Measurements from ENCODE around the gene MTRR.

GRCh38 chr5:7868427-7868772, 548 bp upstream of the MTRR start:
- no peak for TF ChIP-seq POLR2A (IDR thresholded peaks at IDR 0.05; ENCODE audit: control extremely low read depth in 1 of 2, low read depth in 2 of 2, low read length in 2 of 2)
- TF ChIP-seq, protein P1, sequence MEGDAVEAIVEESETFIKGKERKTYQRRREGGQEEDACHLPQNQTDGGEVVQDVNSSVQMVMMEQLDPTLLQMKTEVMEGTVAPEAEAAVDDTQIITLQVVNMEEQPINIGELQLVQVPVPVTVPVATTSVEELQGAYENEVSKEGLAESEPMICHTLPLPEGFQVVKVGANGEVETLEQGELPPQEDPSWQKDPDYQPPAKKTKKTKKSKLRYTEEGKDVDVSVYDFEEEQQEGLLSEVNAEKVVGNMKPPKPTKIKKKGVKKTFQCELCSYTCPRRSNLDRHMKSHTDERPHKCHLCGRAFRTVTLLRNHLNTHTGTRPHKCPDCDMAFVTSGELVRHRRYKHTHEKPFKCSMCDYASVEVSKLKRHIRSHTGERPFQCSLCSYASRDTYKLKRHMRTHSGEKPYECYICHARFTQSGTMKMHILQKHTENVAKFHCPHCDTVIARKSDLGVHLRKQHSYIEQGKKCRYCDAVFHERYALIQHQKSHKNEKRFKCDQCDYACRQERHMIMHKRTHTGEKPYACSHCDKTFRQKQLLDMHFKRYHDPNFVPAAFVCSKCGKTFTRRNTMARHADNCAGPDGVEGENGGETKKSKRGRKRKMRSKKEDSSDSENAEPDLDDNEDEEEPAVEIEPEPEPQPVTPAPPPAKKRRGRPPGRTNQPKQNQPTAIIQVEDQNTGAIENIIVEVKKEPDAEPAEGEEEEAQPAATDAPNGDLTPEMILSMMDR (IDR thresholded peaks at IDR 0.05; ENCODE audit: control extremely low read depth in 1 of 3, insufficient read depth in 1 of 3, low read depth in 1 of 3, low read length in 3 of 3): no peak
- no peak for TF ChIP-seq CEBPB (IDR thresholded peaks at IDR 0.05; ENCODE audit: low read depth, low read length)
- no peak for TF ChIP-seq USF2 (IDR thresholded peaks at IDR 0.05; ENCODE audit: low read length)
- no peak for TF ChIP-seq JUN (IDR thresholded peaks at IDR 0.05; ENCODE audit: low read depth, low read length)
- TF ChIP-seq, protein P2, sequence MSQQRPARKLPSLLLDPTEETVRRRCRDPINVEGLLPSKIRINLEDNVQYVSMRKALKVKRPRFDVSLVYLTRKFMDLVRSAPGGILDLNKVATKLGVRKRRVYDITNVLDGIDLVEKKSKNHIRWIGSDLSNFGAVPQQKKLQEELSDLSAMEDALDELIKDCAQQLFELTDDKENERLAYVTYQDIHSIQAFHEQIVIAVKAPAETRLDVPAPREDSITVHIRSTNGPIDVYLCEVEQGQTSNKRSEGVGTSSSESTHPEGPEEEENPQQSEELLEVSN (IDR thresholded peaks at IDR 0.05): no peak
- TF ChIP-seq YY1 (IDR thresholded peaks at IDR 0.05; ENCODE audit: low read depth, low read length): no peak
- TF ChIP-seq RXRA (IDR thresholded peaks at IDR 0.05; ENCODE audit: insufficient read depth, low read depth, low read length): no peak
- TF ChIP-seq POLR2AphosphoS5 (IDR thresholded peaks at IDR 0.05; ENCODE audit: low read depth, low read length): no peak
- TF ChIP-seq, protein P3, sequence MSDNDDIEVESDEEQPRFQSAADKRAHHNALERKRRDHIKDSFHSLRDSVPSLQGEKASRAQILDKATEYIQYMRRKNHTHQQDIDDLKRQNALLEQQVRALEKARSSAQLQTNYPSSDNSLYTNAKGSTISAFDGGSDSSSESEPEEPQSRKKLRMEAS (IDR thresholded peaks at IDR 0.05): no peak
- TF ChIP-seq TAF1 (IDR thresholded peaks at IDR 0.05; ENCODE audit: low read depth, low read length): no peak
- no peak for TF ChIP-seq KDM1A (IDR thresholded peaks at IDR 0.05; ENCODE audit: borderline replicate concordance, low read length)

Measured in H1 (cell line).